Measurements from ENCODE around the gene KRT24. TPM values are rescaled to one million over a fixed set of nuclear protein-coding genes. Genes with fewer than 3 reads are reported as not detected.

KRT24 gene
- total and polyA plus RNA-seq, 3 experiments from 2014 or later = not detected

DNA sequence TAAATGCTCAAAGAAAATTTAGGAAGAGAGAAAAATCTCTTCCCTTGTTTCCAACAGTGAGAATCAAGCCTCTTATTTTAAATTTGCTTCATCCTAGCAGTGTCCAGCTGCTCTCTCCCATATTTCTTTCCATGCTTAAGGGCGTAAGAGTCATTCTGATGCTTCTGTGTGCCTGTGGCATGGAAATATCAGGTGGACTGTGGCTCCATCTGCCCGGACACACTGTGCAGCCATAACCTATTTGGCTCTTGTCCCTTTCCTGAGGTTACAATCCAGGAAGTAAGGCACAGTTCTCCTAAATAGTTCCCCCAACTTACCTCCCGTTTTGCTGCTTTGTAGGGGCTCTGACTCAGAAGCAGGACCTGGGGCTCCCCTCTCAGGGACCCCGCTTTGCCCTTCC is 32.3 kb downstream of the KRT24 start:
- no peak overlapping the region for H3K27ac Mint-ChIP-seq
- no peaks in the 10 kb centered on the region for H3K4me1 Mint-ChIP-seq
- no peaks in the 10 kb centered on the region for H3K36me3 Mint-ChIP-seq
- Histone ChIP-seq H3K27ac (ENCODE audit: low read depth, low read length) (no peak overlapping the region), H3K4me3 (ENCODE audit: low read length) (no peak overlapping the region), H3K36me3 (ENCODE audit: insufficient read depth, low read length) (no peaks in the 10 kb centered on the region), H3K27me3 (ENCODE audit: insufficient read depth, low read length, poor library complexity, severe bottlenecking) (no peaks in the 10 kb centered on the region), H3K9me3 (ENCODE audit: low read length) (no peaks in the 10 kb centered on the region), H3K4me1 (ENCODE audit: insufficient read depth, low read length) (no peaks in the 10 kb centered on the region)
- H3K9me3 Mint-ChIP-seq = no peaks in the 10 kb centered on the region
- POLR2A ChIA-PET = no interaction called here
- no peak overlapping the region for H3K4me3 Mint-ChIP-seq
- CTCF ChIA-PET = no interaction called here
- H3K27me3 Mint-ChIP-seq = peaks cover 16 to 22% of the 10 kb centered on the region in 2 donors
- no peak for DNase-seq

DNA sequence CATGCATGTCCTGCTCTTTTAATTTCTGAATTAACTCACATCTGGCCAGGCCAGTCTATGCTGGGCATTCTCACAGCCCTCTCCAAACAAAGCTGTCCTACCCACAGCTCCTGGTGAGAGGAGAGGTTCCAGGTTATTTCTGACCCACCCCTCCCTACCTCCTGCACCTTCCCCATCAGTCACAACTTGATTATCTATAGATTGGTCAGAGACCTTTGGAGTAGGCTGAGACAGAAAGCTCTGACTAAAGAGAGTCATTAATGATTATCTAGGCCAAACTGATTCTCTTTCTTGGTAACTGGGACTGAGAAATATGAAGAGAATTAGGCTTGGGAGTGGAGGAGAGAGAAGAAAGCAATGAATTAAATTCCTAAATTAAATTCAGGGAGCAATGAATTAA is 37.2 kb downstream of the KRT24 start:
- ChIA-PET CTCF (no interaction called here), POLR2A (no interaction called here)
- Mint-ChIP-seq H3K36me3 (no peaks in the 10 kb centered on the region), H3K4me3 (no peak overlapping the region), H3K9me3 (no peaks in the 10 kb centered on the region), H3K27ac (no peak overlapping the region), H3K4me1 (peaks cover 0 to 6% (median 0%) of the 10 kb centered on the region in 3 donors), H3K27me3 (peaks cover 25 to 44% of the 10 kb centered on the region in 2 donors)
- H3K4me3 ChIP-seq (ENCODE audit: low read length) = no peak overlapping the region
- no peaks in the 10 kb centered on the region for H3K4me1 ChIP-seq (ENCODE audit: insufficient read depth, low read length)
- no peaks in the 10 kb centered on the region for H3K36me3 ChIP-seq (ENCODE audit: insufficient read depth, low read length)
- no peak overlapping the region for H3K27ac ChIP-seq (ENCODE audit: low read depth, low read length)
- DNase-seq = no peak
- peaks cover 4% of the 10 kb centered on the region for H3K27me3 ChIP-seq (ENCODE audit: insufficient read depth, low read length, poor library complexity, severe bottlenecking)
- H3K9me3 ChIP-seq (ENCODE audit: low read length) = no peaks in the 10 kb centered on the region

DNA sequence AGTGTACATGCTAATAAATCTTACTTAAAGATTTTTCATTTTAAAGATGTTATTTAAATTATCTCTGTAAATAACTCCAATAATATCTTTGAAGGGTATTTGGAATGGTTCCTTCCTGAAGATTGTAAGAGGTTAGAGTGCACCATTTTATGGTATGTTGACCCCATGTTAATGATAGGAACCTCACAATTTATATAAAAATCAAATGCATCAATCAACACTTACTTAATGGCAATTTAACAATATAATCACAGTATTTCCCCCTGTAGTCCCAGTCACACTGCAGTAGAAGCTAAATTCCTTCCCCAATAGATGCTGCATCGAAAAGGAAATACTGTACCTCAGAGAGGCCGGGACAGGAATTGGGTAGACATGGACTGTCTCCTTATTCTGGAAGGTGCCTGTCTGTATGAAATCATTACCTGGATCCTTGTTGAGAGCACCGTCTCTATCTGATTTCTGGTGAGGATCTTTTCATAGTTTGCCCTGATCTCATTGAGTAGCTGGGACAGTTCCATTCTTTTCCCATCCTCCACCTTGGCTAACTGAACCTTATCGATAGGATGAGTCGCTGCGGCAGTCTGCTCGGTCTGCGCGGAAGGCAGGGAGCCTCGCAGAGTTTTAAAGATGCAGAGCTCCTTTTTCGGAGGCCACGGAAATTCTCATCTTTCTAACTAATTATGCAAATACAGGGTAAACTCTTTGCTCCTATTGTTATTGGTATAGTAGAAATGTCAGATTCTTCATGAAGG is 38.8 kb downstream of the KRT24 start, which contains the start of gene KRT222:
TSS of gene KRT222 (minus strand) at position 596 of the 752 bp plus-strand sequence. CDS start at position 518, 78 bp downstream.
- Histone ChIP-seq H3K9me3 (ENCODE audit: low read length) (no peaks in the 10 kb centered on the region), H3K27ac (ENCODE audit: low read depth, low read length) (no peak within 1 kb of the TSS), H3K36me3 (ENCODE audit: insufficient read depth, low read length) (no peaks in the 10 kb centered on the region), H3K27me3 (ENCODE audit: insufficient read depth, low read length, poor library complexity, severe bottlenecking) (peaks cover 4% of the 10 kb centered on the region), H3K4me3 (ENCODE audit: low read length) (no peak within 1 kb of the TSS), H3K4me1 (ENCODE audit: insufficient read depth, low read length) (peaks cover 5% of the 10 kb centered on the region)
- peaks cover 0 to 8% (median 4%) of the 10 kb centered on the region in 3 donors for H3K4me1 Mint-ChIP-seq
- peak within 1 kb of the TSS in 2 of 8 donors; percentile 20 to 40 for H3K27ac Mint-ChIP-seq
- H3K9me3 Mint-ChIP-seq = no peaks in the 10 kb centered on the region
- no peaks in the 10 kb centered on the region for H3K36me3 Mint-ChIP-seq
- H3K27me3 Mint-ChIP-seq = peaks cover 26 to 47% of the 10 kb centered on the region in 2 donors
- peak within 1 kb of the TSS in 1 of 7 donors; percentile 24 for H3K4me3 Mint-ChIP-seq
- ChIA-PET CTCF (no interaction called here), POLR2A (no interaction called here)
- DNase-seq = no peak

DNA sequence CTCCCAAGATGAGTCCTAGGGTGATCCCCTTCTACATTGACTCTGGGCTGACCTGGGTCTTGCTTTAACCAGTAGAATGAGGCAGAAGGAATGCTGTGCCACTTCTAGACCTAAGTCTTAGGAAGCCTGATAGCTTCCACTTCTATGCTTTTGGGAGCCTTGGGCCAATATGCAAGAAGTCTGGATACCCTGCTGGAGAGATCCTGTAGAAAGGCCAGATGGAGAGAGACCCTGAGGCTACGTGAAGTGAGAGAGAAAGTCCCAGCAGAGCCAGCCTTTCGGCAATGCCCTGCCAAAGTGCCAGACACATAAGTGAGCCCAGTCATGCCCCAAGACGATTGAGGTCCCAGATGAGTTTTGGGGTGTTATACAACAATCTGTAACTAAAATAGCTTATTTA is 40.3 kb downstream of the KRT24 start:
- Histone ChIP-seq H3K27me3 (ENCODE audit: insufficient read depth, low read length, poor library complexity, severe bottlenecking) (peaks cover 4% of the 10 kb centered on the region), H3K4me3 (ENCODE audit: low read length) (no peak overlapping the region), H3K36me3 (ENCODE audit: insufficient read depth, low read length) (no peaks in the 10 kb centered on the region), H3K9me3 (ENCODE audit: low read length) (no peaks in the 10 kb centered on the region), H3K4me1 (ENCODE audit: insufficient read depth, low read length) (peaks cover 7% of the 10 kb centered on the region), H3K27ac (ENCODE audit: low read depth, low read length) (no peak overlapping the region)
- Mint-ChIP-seq H3K4me1 (peaks cover 0 to 10% (median 6%) of the 10 kb centered on the region in 3 donors), H3K4me3 (no peak overlapping the region), H3K27ac (no peak overlapping the region), H3K36me3 (no peaks in the 10 kb centered on the region), H3K27me3 (peaks cover 27 to 53% of the 10 kb centered on the region in 2 donors), H3K9me3 (no peaks in the 10 kb centered on the region)
- no peak for DNase-seq
- ChIA-PET CTCF (no interaction called here), POLR2A (no interaction called here)

DNA sequence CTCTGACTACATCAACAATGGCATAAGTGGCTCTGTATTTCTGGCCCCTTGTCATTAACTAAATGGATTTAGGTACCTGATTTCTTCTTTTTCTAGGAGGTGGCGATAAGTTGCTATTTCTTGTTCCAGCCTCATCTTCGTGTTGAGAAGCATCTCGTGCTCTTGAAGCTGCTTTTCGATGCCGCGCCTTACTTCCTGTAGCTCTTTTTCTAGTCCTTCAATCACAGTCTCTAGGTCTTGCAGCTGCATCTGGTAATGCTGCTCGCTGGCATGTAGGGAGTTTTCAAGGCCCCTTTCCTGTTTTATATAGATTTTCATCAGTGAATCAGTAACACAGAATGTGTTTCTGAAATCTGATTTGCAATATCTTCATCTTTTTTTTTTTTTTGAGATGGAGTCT is 43.6 kb downstream of the KRT24 start:
- H3K27me3 ChIP-seq (ENCODE audit: insufficient read depth, low read length, poor library complexity, severe bottlenecking) = peaks cover 1% of the 10 kb centered on the region
- H3K36me3 ChIP-seq (ENCODE audit: insufficient read depth, low read length) = no peaks in the 10 kb centered on the region
- no peak for DNase-seq
- Mint-ChIP-seq H3K27ac (no peak overlapping the region), H3K27me3 (peaks cover 17 to 36% of the 10 kb centered on the region in 2 donors), H3K9me3 (no peaks in the 10 kb centered on the region), H3K4me3 (no peak overlapping the region), H3K4me1 (peaks cover 0 to 7% (median 6%) of the 10 kb centered on the region in 3 donors), H3K36me3 (no peaks in the 10 kb centered on the region)
- H3K27ac ChIP-seq (ENCODE audit: low read depth, low read length) = no peak overlapping the region
- H3K4me1 ChIP-seq (ENCODE audit: insufficient read depth, low read length) = peaks cover 7% of the 10 kb centered on the region
- no peak overlapping the region for H3K4me3 ChIP-seq (ENCODE audit: low read length)
- ChIA-PET POLR2A (interaction anchor here (0.6 kb wide), 1 partner anchor 638 kb away, joined by 3 read pairs; no protein-coding TSS in a partner anchor), CTCF (interaction anchor here (1.7 kb wide), 1 partner anchor 40 kb away, joined by 4 read pairs; no protein-coding TSS in a partner anchor)
- H3K9me3 ChIP-seq (ENCODE audit: low read length) = no peaks in the 10 kb centered on the region

DNA sequence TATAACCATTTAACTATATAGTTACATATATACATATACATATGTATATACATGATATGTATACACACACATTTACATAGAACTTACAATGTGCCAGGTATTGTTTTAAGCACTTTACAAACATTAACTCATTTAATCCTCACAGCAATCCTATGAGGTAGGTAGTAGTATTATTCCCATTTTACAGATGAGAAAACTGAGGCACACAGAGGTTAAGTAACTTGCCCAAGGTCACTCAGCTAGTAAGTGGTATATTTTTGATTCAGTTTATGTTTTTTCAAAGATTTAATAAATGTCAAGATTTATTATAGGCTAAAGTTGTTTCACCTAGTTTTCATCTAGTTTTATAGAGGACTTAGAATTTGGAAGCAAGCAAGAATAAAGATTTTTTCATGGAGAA is 45.2 kb downstream of the KRT24 start:
- Mint-ChIP-seq H3K36me3 (no peaks in the 10 kb centered on the region), H3K27ac (no peak overlapping the region), H3K9me3 (no peaks in the 10 kb centered on the region), H3K4me3 (no peak overlapping the region), H3K27me3 (peaks cover 16 to 28% of the 10 kb centered on the region in 2 donors), H3K4me1 (peaks cover 0 to 6% (median 4%) of the 10 kb centered on the region in 3 donors)
- CTCF ChIA-PET = no interaction called here
- no peak overlapping the region for H3K27ac ChIP-seq (ENCODE audit: low read depth, low read length)
- peaks cover 7% of the 10 kb centered on the region for H3K4me1 ChIP-seq (ENCODE audit: insufficient read depth, low read length)
- H3K9me3 ChIP-seq (ENCODE audit: low read length) = no peaks in the 10 kb centered on the region
- no peaks in the 10 kb centered on the region for H3K27me3 ChIP-seq (ENCODE audit: insufficient read depth, low read length, poor library complexity, severe bottlenecking)
- no peak overlapping the region for H3K4me3 ChIP-seq (ENCODE audit: low read length)
- no peaks in the 10 kb centered on the region for H3K36me3 ChIP-seq (ENCODE audit: insufficient read depth, low read length)
- POLR2A ChIA-PET = no interaction called here
- no peak for DNase-seq

DNA sequence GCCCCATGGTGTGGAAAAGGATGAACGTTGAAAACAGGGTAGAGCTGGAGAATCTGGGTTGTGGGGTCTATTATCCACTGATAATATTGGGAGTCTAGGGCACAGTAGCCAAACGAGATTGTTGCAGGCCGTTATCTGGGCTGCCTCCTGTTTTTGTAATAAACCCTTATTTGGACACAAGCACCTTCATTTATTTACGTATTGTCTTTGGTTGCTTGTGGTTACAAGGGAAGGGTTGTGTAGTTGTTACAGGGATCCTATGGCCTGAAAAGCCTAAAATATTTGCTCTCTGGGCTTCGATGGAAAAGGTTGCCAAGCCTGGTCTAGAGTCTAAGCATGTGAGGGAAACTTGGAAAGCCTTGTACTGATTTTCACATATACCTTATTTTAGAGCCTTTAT is 51.6 kb downstream of the KRT24 start:
- Mint-ChIP-seq H3K27ac (no peak overlapping the region), H3K27me3 (no peaks in the 10 kb centered on the region), H3K4me1 (peaks cover 13 to 21% (median 16%) of the 10 kb centered on the region in 3 donors), H3K4me3 (peak overlapping the region in 1 of 7 donors; percentile 48), H3K36me3 (peaks cover 0 to 14% (median 0%) of the 10 kb centered on the region in 3 donors), H3K9me3 (no peaks in the 10 kb centered on the region)
- Histone ChIP-seq H3K27ac (ENCODE audit: low read depth, low read length) (no peak overlapping the region), H3K4me3 (ENCODE audit: low read length) (no peak overlapping the region), H3K27me3 (ENCODE audit: insufficient read depth, low read length, poor library complexity, severe bottlenecking) (no peaks in the 10 kb centered on the region), H3K36me3 (ENCODE audit: insufficient read depth, low read length) (no peaks in the 10 kb centered on the region), H3K9me3 (ENCODE audit: low read length) (no peaks in the 10 kb centered on the region), H3K4me1 (ENCODE audit: insufficient read depth, low read length) (peaks cover 11% of the 10 kb centered on the region)
- POLR2A ChIA-PET = no interaction called here
- CTCF ChIA-PET = no interaction called here
- no peak for DNase-seq

DNA sequence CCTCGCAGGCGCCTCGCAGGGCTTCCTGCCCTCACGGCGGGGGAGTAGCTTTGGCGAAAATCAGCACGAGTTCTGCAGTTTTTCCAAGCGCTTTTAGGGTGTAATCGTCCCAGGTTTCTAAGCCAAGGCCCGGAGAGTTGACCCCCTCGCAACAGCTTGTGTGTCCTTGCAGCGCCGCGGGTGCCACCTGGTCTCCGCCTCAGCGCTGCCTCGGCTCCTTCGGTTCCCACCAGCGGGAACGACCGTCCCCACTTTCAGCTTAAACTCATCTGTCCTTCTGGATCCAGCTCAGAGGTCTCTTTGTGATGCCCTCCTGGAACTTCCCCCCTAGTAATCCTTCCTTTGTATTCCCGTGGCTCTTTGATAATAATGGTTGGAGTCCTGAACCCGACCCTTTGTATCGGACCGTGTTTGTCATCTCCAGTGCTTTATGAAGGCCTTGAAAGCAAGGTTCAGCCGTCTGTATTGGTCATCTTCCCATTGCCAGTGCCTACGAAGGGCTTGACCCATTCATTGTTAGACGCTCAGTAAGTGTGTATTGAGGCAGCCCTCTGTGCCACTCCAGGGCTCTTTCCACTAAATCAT is 55.1 kb downstream of the KRT24 start:
- Histone ChIP-seq H3K27me3 (ENCODE audit: insufficient read depth, low read length, poor library complexity, severe bottlenecking) (no peaks in the 10 kb centered on the region), H3K4me1 (ENCODE audit: insufficient read depth, low read length) (peaks cover 34% of the 10 kb centered on the region), H3K36me3 (ENCODE audit: insufficient read depth, low read length) (peaks cover 15% of the 10 kb centered on the region), H3K27ac (ENCODE audit: low read depth, low read length) (peak overlapping the region; percentile 93), H3K9me3 (ENCODE audit: low read length) (no peaks in the 10 kb centered on the region), H3K4me3 (ENCODE audit: low read length) (peak overlapping the region; percentile 99)
- Mint-ChIP-seq H3K27me3 (no peaks in the 10 kb centered on the region), H3K4me3 (peak overlapping the region; percentile 93 to 100 (median 95)), H3K36me3 (peaks cover 5 to 38% (median 7%) of the 10 kb centered on the region in 3 donors), H3K27ac (peak overlapping the region; percentile 95 to 100 (median 98)), H3K9me3 (no peaks in the 10 kb centered on the region), H3K4me1 (peaks cover 41 to 53% (median 50%) of the 10 kb centered on the region in 3 donors)
- no peak for DNase-seq
- ChIA-PET POLR2A (interaction anchor here (0.7 to 1.8 kb wide), 5 partner anchors 107 to 1040 kb away, joined by 3 to 10 read pairs (median 5); partner anchors contain the start of genes CASC3 and EIF1), CTCF (interaction anchor here (0.9 to 2.0 kb wide), 4 partner anchors 8 to 290 kb away, joined by 3 to 4 read pairs (median 3); no protein-coding TSS in a partner anchor)

All from CD8-positive, alpha-beta memory T cell (primary cell).